Endothelial cell of umbilical vein (primary cell): Measurements from ENCODE around the gene KAT6B.

Source experiments
- EZH2 ChIP-seq: IDR thresholded peaks from 2 replicates; pipeline ENCODE4 v1.6.1; 2012; ENCODE audit warnings: borderline replicate concordance, low read depth, mild to moderate bottlenecking, moderate library complexity, low read length, inconsistent platforms; ENCODE audit not compliant: severe bottlenecking
- JUN ChIP-seq: IDR thresholded peaks from 2 replicates; pipeline ENCODE4 v1.6.1; 2011; ENCODE audit warnings: borderline replicate concordance, low read depth; ENCODE audit not compliant: insufficient read length, insufficient read depth
- MYC ChIP-seq: IDR thresholded peaks from one replicate; pipeline ENCODE4 v1.6.1; 2011; ENCODE audit warnings: mild to moderate bottlenecking, low read depth, low read length
- POLR2AphosphoS5 ChIP-seq: IDR thresholded peaks from 2 replicates; pipeline ENCODE4 v1.6.1; 2012; ENCODE audit warnings: low read depth, mild to moderate bottlenecking, control low read depth, low read length, moderate library complexity; ENCODE audit not compliant: insufficient read depth
- TF ChIP-seq, protein P1 (sequence below), 2 donors: IDR thresholded peaks; 1 replicate in 1 of 2; 2 replicates in 1 of 2; pipeline ENCODE4 v1.5.1; 2011; ENCODE audit warnings: low read length in 2 of 2, mild to moderate bottlenecking in 2 of 2, moderate library complexity in 2 of 2, control low read depth in 1 of 2, inconsistent platforms in 1 of 2, low read depth in 1 of 2; ENCODE audit not compliant: insufficient read depth in 1 of 2; ENCODE audit errors: extremely low read depth in 1 of 2

- TF ChIP-seq, protein P1, sequence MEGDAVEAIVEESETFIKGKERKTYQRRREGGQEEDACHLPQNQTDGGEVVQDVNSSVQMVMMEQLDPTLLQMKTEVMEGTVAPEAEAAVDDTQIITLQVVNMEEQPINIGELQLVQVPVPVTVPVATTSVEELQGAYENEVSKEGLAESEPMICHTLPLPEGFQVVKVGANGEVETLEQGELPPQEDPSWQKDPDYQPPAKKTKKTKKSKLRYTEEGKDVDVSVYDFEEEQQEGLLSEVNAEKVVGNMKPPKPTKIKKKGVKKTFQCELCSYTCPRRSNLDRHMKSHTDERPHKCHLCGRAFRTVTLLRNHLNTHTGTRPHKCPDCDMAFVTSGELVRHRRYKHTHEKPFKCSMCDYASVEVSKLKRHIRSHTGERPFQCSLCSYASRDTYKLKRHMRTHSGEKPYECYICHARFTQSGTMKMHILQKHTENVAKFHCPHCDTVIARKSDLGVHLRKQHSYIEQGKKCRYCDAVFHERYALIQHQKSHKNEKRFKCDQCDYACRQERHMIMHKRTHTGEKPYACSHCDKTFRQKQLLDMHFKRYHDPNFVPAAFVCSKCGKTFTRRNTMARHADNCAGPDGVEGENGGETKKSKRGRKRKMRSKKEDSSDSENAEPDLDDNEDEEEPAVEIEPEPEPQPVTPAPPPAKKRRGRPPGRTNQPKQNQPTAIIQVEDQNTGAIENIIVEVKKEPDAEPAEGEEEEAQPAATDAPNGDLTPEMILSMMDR (IDR thresholded peaks at IDR 0.05; ENCODE audit: extremely low read depth in 1 of 2, insufficient read depth in 1 of 2, low read depth in 1 of 2, low read length in 2 of 2) = no peak
- TF ChIP-seq EZH2 (no peak), MYC (no peak), JUN (no peak), POLR2AphosphoS5 (no peak)
Observed at GRCh38 chr10:74917481-74918077, 91.2 kb downstream of the KAT6B start.
